ENCODE results near the gene USF2.

The USF2 gene

GRCh38 chr19:35265900-35266519 lies 2.8 kb upstream of the USF2 start:
- DNase-seq, result no peak

- no peak for DNase-seq
Measured at GRCh38 chr19:35266520-35267352, 2.0 kb upstream of the USF2 start.

GRCh38 chr19:35267353-35267817 lies 1.4 kb upstream of the USF2 start:
- DNase-seq, result peak; percentile 32

- DNase-seq, result peak; percentile 64
Measured at GRCh38 chr19:35267818-35268535, 785 bp upstream of the USF2 start.

GRCh38 chr19:35269438-35270117 lies 816 bp downstream of the USF2 start:
- DNase-seq, result peak; percentile 66

- DNase-seq, result no peak
Measured at GRCh38 chr19:35270381-35270811, 1.6 kb downstream of the USF2 start.

GRCh38 chr19:35271546-35271945 lies 2.8 kb downstream of the USF2 start:
- DNase-seq, result no peak

GRCh38 chr19:35272122-35272719 lies 3.5 kb downstream of the USF2 start:
- DNase-seq, result no peak

- DNase-seq, result no peak
Measured at GRCh38 chr19:35272954-35273649, 4.3 kb downstream of the USF2 start.

- DNase-seq, result no peak
Measured at GRCh38 chr19:35273686-35274259, 5.0 kb downstream of the USF2 start.

GRCh38 chr19:35274323-35274722 lies 5.6 kb downstream of the USF2 start:
- no peak for DNase-seq

GRCh38 chr19:35276706-35277281 lies 8.0 kb downstream of the USF2 start:
- DNase-seq, result no peak

GRCh38 chr19:35278578-35279284 lies 10.0 kb downstream of the USF2 start:
- no peak for DNase-seq

GRCh38 chr19:35279374-35279773 lies 10.6 kb downstream of the USF2 start:
- DNase-seq, result no peak

GRCh38 chr19:35279985-35280821 lies 11.4 kb downstream of the USF2 start:
- DNase-seq, result no peak

GRCh38 chr19:35281303-35281702 lies 12.5 kb downstream of the USF2 start:
- DNase-seq, result no peak

- DNase-seq, result no peak
Measured at GRCh38 chr19:35284153-35285094, 15.7 kb downstream of the USF2 start.

GRCh38 chr19:35285095-35285449 lies 16.3 kb downstream of the USF2 start:
- no peak for DNase-seq

Measured in activated CD4-positive, alpha-beta T cell treated with anti-CD3 and anti-CD28 coated beads for 1 hour (primary cell).